Activated CD8-positive, alpha-beta memory T cell treated with anti-CD3 and anti-CD28 coated beads for 36 hours (primary cell): ENCODE results near the gene SNORC. TPM values are rescaled to one million over a fixed set of nuclear protein-coding genes. Genes with fewer than 3 reads are reported as not detected.

Experiments
- CTCF ChIA-PET: fragments of 350-600 bp; sonication (Branson Sonifier 250); formaldehyde crosslinking; loops from one replicate; lab custom pipeline; 2021; ENCODE audit warnings: antibody characterized with exemption; lab: Charles Lee
- POLR2A ChIA-PET: fragments of 350-600 bp; sonication (Branson Sonifier 250); formaldehyde crosslinking; loops from one replicate; lab custom pipeline; 2021; ENCODE audit warnings: antibody characterized with exemption; lab: Charles Lee
- total RNA-seq, 2 experiments: library from RNA; stranded (reverse); gene quantifications; one replicate each; pipeline ENCODE4 v1.2.3, GENCODE V29; 2021

SNORC gene
- total RNA-seq, 2 experiments from 2014 or later: 0.70 to 1.3 TPM

GRCh38 chr2:232879618-232880494 is 9.8 kb downstream of the SNORC start:
- ChIA-PET POLR2A (no interaction called here), CTCF (interaction anchor here (0.8 kb wide), 1 partner anchor 18 kb away, joined by 3 read pairs; no protein-coding TSS in a partner anchor)

- ChIA-PET POLR2A (no interaction called here), CTCF (no interaction called here)
Observed at GRCh38 chr2:232880764-232881351, 10.8 kb downstream of the SNORC start.

- ChIA-PET POLR2A (no interaction called here), CTCF (no interaction called here)
Observed at GRCh38 chr2:232882085-232882484, 12.0 kb downstream of the SNORC start.

GRCh38 chr2:232882505-232883115 is 12.5 kb downstream of the SNORC start:
- ChIA-PET CTCF (no interaction called here), POLR2A (no interaction called here)

- ChIA-PET POLR2A (no interaction called here), CTCF (no interaction called here)
Observed at GRCh38 chr2:232883116-232883721, 13.2 kb downstream of the SNORC start.

- POLR2A ChIA-PET: no interaction called here
Observed at GRCh38 chr2:232884001-232884421, 13.9 kb downstream of the SNORC start.

GRCh38 chr2:232884549-232885263 is 14.6 kb downstream of the SNORC start:
- ChIA-PET POLR2A (no interaction called here), CTCF (no interaction called here)

More at GRCh38 chr2:232884001-232884421, 13.9 kb downstream of the SNORC start:
- CTCF ChIA-PET: no interaction called here

- ChIA-PET POLR2A (no interaction called here), CTCF (no interaction called here)
Observed at GRCh38 chr2:232885264-232885961, 15.3 kb downstream of the SNORC start.

- CTCF ChIA-PET: no interaction called here
- POLR2A ChIA-PET: no interaction called here
Observed at GRCh38 chr2:232886176-232886575, 16.1 kb downstream of the SNORC start.

- ChIA-PET CTCF (no interaction called here), POLR2A (no interaction called here)
Observed at GRCh38 chr2:232886632-232887031, 16.6 kb downstream of the SNORC start.

- CTCF ChIA-PET: no interaction called here
Observed at GRCh38 chr2:232887171-232887850, 17.2 kb downstream of the SNORC start.

GRCh38 chr2:232888099-232888836 is 18.2 kb downstream of the SNORC start:
- CTCF ChIA-PET: no interaction called here
- POLR2A ChIA-PET: no interaction called here

More at GRCh38 chr2:232887171-232887850, 17.2 kb downstream of the SNORC start:
- POLR2A ChIA-PET: no interaction called here

- ChIA-PET POLR2A (no interaction called here), CTCF (no interaction called here)
Observed at GRCh38 chr2:232888839-232889529, 18.9 kb downstream of the SNORC start.

- CTCF ChIA-PET: no interaction called here
- POLR2A ChIA-PET: no interaction called here
Observed at GRCh38 chr2:232889876-232890401, 19.9 kb downstream of the SNORC start.

GRCh38 chr2:232890536-232890895 is 20.5 kb downstream of the SNORC start:
- CTCF ChIA-PET: no interaction called here

GRCh38 chr2:232890896-232891601 is 21.0 kb downstream of the SNORC start:
- ChIA-PET CTCF (no interaction called here), POLR2A (no interaction called here)

More at GRCh38 chr2:232890536-232890895, 20.5 kb downstream of the SNORC start:
- POLR2A ChIA-PET: no interaction called here
